OCI-LY3 (cell line): ENCODE results near the gene FGD2.

ENCODE experiments used
- EZH2phosphoT487 ChIP-seq: fragments of 200-600 bp; shearing (Covaris generic); IDR thresholded peaks from 2 replicates; pipeline ENCODE4 v1.6.1; 2018; ENCODE audit warnings: antibody characterized with exemption, mixed run types, low read depth
- TF ChIP-seq, protein P1 (sequence below): fragments of 200-600, 300-600 bp; sonication (generic); IDR thresholded peaks from 2 replicates; pipeline ENCODE4 v1.5.1; 2014; ENCODE audit warnings: antibody characterized with exemption, low read length, low read depth

DNA sequence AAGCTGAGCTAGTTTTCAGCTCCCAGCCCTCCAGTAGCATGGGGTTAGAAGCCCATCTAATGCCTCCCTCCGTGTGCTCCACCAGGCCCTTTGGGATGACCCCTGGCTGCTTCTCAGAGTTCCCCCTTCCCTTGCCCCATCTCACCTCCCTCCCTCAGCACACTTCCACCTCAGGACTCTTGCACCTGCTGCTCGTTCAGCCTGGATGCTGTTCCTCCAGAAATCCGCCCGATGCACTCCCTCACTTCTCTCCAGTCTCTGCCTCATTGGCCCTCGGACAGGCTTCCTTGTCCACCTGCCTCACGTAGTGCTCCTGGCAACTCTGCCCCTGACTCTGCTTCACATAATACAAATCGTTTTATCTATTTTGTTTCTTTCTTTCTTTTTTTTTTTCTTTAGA lies 26.8 kb downstream of the FGD2 start:
- TF ChIP-seq, protein P1, sequence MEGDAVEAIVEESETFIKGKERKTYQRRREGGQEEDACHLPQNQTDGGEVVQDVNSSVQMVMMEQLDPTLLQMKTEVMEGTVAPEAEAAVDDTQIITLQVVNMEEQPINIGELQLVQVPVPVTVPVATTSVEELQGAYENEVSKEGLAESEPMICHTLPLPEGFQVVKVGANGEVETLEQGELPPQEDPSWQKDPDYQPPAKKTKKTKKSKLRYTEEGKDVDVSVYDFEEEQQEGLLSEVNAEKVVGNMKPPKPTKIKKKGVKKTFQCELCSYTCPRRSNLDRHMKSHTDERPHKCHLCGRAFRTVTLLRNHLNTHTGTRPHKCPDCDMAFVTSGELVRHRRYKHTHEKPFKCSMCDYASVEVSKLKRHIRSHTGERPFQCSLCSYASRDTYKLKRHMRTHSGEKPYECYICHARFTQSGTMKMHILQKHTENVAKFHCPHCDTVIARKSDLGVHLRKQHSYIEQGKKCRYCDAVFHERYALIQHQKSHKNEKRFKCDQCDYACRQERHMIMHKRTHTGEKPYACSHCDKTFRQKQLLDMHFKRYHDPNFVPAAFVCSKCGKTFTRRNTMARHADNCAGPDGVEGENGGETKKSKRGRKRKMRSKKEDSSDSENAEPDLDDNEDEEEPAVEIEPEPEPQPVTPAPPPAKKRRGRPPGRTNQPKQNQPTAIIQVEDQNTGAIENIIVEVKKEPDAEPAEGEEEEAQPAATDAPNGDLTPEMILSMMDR, result no peak
- no peak for TF ChIP-seq EZH2phosphoT487
